ENCODE measurements around the gene NDRG3.
"Not testable (repeated sequence)": the region's sequence is repeated elsewhere in the genome, so short reads cannot be mapped to it uniquely, and the experiment has no call there.

The NDRG3 gene

GRCh38 chr20:36686504-36686903, 59.4 kb downstream of the NDRG3 start:
- no peak for DNase-seq

- no peak for DNase-seq
Observed at GRCh38 chr20:36684747-36685146, 61.1 kb downstream of the NDRG3 start.

- DNase-seq, result no peak
Observed at GRCh38 chr20:36682311-36682710, 63.6 kb downstream of the NDRG3 start.

GRCh38 chr20:36677422-36677771, 68.5 kb downstream of the NDRG3 start:
- no peak for DNase-seq

- DNase-seq, result no peak
Observed at GRCh38 chr20:36676701-36677421, 69.0 kb downstream of the NDRG3 start.

GRCh38 chr20:36675545-36675944, 70.3 kb downstream of the NDRG3 start:
- DNase-seq, result not testable (repeated sequence)

- no peak for DNase-seq
Observed at GRCh38 chr20:36672991-36673390, 72.9 kb downstream of the NDRG3 start.

- no peak for DNase-seq
Observed at GRCh38 chr20:36670665-36671357, 75.1 kb downstream of the NDRG3 start.

- DNase-seq, result peak in 2 of 6 experiments; percentile 5 to 25
Observed at GRCh38 chr20:36666181-36666740, 79.6 kb downstream of the NDRG3 start.

- no peak for DNase-seq
Observed at GRCh38 chr20:36663031-36663430, 82.9 kb downstream of the NDRG3 start.

- DNase-seq, result peak in 3 of 6 experiments; percentile 34 to 45 (median 45)
Observed at GRCh38 chr20:36658300-36658699, 87.6 kb downstream of the NDRG3 start.

- DNase-seq, result no peak
Observed at GRCh38 chr20:36656733-36657132, 89.2 kb downstream of the NDRG3 start.

GRCh38 chr20:36655004-36655403, 90.9 kb downstream of the NDRG3 start:
- no peak for DNase-seq

- DNase-seq, result no peak
Observed at GRCh38 chr20:36654506-36654905, 91.4 kb downstream of the NDRG3 start.

GRCh38 chr20:36653456-36653855, 92.4 kb downstream of the NDRG3 start:
- DNase-seq, result no peak

GRCh38 chr20:36647196-36648121, 98.4 kb downstream of the NDRG3 start:
- no peak for DNase-seq

- DNase-seq, result no peak
Observed at GRCh38 chr20:36646678-36647077, 99.2 kb downstream of the NDRG3 start.

- peak; percentile 32 to 71 (median 52) for DNase-seq
Observed at GRCh38 chr20:36645998-36646397, 99.9 kb downstream of the NDRG3 start, which contains the start of gene SLA2. TSS of gene SLA2 (minus strand) at chr20:36646196. CDS start at chr20:36641335, 4,861 bp downstream.

- DNase-seq, result no peak
Observed at GRCh38 chr20:36645353-36645752, 100.5 kb downstream of the NDRG3 start.

- no peak for DNase-seq
Observed at GRCh38 chr20:36644706-36645095, 101.2 kb downstream of the NDRG3 start.

- DNase-seq, result peak; percentile 6 to 55 (median 33)
Observed at GRCh38 chr20:36644032-36644705, 101.7 kb downstream of the NDRG3 start.

- no peak for DNase-seq
Observed at GRCh38 chr20:36642136-36642535, 103.8 kb downstream of the NDRG3 start.

GRCh38 chr20:36641506-36641843, 104.4 kb downstream of the NDRG3 start:
- no peak for DNase-seq
